OCI-M1 (cell line): ENCODE measurements around the gene EFCAB14.
"Not testable (repeated sequence)": the region's sequence is repeated elsewhere in the genome, so short reads cannot be mapped to it uniquely, and the experiment has no call there.

Source experiments
- DNase-seq: peaks from one replicate; lab custom pipeline; 2025; lab: John Stamatoyannopoulos, UW

The EFCAB14 gene

DNA sequence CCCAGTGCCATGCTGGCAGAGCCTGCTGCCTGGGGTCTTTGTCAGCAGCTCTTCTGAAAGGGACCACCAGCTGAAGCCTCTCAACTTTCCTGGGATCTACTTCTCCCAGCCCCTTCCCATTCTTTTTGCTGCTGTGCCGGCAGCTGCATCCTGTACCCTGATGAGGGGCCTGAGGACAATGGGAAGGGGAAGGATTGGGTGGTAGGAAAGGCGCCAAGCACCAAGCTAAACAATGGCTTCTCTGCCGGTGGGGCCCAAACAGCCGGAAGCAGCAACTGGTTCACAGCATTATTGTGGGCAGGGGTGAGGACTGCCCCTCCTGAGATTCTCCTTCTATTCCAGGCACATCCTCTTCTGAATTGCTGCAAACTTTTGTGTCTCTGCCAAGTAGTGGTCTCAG, 5.0 kb upstream of the EFCAB14 start:
- no peak for DNase-seq

DNA sequence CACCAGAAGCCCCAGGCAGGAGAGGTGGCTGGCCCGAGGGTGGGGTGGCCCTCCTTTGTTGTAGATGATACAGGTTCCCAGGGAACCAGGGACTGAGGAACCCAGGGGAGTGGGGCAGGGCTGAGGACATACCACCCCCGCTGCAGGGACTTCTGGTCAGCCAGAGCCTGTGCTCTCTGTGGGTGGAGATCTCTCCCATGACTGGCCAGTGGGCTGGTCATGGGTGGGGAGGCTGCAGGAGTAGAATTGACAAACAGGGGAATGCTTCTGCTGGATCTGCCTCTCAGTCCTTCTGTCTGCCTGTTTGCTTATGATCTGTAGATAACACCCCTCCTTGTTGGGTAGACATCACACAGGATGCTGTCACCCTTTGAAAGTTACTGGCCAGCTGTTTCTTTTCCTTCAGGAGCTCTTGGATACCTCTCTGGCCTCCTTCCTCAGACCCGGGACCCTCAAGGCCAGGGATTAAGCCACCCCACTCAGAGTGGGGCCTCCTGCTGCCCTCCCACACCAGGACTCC, 2.8 kb upstream of the EFCAB14 start:
- no peak for DNase-seq

DNA sequence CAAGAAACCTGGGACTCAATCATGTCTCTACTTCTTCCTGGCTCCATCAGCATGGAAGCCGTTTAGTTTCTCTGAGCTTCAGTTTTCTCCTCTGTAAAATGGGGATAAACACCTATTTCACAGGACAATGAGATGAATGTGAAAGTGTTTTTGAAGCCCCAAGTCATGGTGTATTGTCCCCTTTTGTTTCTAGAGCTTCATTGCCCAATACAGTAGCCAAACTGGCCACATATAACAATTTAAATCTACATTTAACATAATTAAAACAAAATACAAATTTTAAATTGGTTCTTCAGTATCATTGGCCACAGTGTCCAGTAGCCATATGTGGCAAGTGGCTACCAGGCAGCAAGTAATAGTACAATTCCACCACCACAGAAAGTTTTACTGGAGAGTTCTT, 2.3 kb upstream of the EFCAB14 start:
- no peak for DNase-seq

DNA sequence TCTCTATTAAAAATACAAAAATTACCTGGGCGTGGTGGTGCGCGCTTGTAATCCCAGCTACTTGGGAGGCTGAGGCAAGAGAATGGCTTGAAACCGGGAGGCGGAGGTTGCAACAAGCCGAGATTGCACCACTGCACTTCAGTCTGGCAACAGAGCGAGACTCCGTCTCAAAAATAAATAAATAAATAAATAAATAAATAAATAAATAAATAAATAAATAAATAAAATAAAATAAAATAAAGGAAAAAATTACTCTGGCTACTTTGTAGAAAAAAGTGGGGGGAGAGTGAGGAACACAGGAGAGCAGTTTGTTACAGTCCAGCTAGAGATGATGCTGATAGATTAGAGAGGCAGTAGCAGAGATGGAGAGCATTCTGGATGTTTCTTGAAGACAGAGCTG, 1.4 kb upstream of the EFCAB14 start:
- not testable (repeated sequence) for DNase-seq

DNA sequence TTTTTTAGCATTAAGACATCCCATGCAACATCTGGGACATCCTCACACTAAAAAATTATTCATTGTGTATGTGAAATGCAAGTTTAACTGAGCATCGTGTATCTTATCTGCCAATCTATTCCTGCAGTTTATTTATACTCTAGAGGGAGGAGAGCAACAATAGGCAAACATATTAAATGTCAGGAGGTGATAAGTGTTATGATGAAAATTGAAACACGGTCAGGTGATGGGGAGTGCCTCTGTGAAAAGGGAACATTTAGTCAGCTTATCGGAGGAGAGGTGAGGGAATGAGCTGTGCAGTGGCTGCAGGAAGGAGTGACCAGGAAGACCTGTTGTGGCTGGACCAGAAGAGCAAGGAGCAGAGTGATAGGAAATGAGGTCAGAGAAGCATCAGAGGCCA, 775 bp upstream of the EFCAB14 start:
- DNase-seq: peak; percentile 58

DNA sequence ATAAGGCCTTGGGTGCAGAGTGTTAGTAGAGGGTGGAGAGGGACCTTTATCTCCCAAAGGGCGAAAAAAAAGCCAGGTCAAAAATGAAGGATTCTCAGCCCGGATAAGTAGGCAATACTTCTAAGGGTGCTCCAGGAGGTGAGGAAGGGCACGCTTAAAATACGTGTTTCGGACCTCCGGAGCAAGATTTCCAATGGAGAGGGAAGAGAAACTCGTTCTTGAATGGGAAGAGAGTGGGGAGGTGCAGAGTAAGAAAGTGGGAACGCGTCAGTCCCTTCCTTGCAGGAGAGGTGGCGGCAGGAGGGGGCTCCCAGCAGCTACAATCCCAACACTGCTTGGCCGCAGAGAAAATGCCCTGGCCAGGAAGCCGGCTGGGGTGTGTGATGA, 581 bp downstream of the EFCAB14 start:
- no peak for DNase-seq

DNA sequence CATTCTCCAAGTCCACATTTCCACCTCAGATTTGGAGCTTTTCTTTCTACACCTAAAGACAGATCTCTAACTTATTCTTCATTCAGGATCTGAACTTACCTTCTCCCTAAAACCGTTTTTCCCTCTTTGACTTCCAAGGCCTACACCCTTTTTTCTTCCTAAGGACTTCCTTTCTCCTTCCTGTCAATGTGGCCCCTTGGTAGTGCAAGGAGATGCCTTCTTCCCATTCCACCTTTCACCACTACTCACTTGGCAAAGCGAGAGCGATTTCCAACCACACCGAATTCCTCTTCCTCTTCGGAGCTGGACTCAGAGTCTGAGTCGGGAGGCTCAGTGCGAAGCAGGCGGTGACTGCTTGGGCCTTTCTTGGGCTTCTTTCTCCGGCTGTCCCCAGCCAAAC, 1.3 kb downstream of the EFCAB14 start:
- DNase-seq: no peak

DNA sequence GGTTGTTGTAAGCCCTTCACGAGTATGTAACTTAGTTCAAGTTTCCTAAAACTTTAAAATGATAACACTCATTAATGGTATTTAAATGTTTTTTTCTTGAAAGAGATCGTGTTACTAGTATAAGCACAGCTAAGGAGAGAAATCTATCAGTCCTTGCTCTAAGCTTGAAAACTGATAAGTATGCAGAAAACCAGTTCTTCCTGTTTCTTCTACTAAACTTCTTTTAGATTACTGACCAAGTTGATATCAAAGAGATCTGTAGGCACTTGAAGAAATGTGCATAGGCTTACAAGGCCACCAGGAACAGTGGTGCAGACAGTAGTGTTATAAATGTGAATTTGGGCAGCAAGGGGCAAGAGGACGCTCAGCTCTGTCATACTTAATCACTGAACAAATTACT, 3.9 kb downstream of the EFCAB14 start:
- peak; percentile 40 for DNase-seq

DNA sequence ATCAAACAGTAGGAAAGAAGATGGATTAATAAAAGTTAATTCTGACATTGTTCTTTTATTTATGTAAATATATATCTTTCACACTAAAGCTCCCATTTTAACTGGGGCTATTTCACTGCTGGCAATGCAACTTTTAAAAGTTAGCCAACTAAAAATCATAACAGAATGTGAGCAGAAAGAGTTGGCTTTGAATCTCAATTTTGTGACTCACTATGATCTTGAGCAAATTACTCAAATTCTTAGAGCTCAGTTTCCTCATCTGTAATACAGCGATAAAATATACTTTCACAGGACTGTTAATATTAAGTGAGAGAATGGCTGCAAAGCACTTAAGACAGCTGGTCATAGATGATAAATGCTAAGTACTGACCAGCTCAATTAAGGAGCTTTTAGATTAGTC, 10.8 kb downstream of the EFCAB14 start:
- no peak for DNase-seq

DNA sequence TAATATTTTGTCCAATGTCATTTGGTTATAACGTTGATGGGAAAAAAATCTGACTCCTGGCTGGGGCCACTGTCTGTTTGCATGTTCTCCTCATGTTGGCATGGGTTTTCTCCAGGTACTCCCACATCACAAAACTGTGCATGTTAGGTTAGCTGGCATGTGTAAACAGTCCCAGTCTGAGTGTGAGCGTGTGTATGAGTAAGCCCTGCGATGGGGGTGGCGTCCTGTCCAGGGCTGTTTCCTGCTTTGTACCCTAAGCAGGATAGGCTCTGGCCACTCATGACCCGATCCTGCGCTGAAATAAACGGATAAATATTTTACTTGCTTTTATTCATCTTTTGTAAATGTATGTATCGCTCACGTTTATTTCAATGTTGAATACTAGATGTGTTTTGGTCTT, 13.5 kb downstream of the EFCAB14 start:
- no peak for DNase-seq

DNA sequence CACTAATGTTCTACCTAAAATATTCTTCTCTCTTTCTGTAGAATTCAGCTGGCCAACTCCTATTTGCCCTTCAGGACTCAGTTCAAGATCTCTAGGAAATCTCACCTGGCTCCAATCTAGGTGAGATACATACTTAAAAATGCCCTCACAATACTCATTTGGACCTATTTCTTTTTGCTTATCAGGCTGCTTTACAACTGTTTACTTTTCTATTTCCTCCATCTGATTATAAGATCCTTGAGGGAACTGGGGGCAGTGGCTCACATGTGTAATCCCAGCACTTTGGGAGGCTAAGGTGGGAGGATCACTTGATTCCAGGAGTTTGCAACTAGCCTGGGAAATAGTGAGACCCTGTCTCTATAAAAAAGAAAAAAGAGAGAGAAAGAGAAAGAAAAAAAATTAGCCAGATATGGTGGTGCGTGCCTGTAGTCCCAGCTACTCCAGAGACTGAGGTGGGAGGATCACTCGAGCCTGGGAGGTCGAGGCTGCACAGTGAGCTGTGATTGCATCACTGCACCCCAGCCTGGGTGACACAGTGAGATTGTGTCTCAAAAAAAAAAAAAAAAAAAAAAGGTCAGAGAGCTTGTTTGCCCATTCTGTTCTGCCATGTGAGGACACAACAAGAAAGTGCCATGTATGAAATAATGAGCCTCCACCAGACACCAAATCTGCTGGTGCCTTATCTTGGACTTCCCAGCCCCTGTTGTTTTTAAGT, 14.8 kb downstream of the EFCAB14 start:
- no peak for DNase-seq

DNA sequence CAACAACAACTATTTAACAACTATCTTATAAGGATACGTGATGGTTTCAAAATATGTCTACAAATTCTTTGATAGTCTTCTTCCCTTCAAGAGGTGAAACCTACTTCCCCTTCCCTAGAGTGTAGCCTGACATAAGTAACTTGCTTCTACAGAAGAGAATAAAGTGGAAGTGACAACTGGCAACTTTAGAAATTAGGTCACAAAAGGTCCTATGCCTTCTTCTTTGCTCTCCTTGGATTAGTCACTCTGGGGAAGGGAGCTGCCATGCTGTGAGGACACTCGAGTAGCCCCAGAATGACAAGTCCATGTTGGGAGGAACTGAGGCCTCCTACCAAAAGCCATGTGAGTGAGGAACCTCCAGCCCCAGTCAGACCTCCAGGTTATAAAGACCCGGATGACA, 19.2 kb downstream of the EFCAB14 start:
- DNase-seq: peak; percentile 17

DNA sequence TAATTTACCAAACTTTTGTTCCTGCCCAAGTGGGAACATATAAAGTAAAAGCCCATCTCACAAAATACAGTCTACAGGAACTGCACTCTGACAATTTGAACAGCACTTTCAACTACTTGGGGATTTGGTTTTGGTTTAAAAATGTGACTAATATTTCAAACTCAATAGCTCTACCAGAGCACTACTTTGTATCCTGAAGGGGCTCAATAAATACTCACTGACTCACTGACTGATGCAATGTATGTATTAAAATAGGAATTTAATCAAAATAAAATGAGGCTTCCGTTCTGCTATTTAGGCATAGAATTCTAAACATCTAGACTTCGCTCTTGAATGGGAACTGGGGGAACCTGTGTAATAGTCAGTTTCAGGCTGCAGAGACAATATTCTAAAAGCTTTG, 21.9 kb downstream of the EFCAB14 start:
- DNase-seq: no peak

DNA sequence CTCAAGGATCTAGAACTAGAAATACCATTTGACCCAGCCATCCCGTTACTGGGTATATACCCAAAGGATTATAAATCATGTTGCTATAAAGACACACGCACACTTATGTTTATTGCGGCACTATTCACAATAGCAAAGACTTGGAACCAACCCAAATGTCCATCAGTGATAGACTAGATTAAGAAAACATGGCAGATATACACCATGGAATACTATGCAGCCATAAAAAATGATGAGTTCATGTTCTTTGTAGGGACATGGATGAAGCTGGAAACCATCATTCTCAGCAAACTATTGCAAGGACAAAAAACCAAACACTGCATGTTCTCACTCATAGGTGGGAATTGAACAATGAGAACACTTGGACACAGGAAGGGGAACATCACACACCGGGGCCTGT, 24.2 kb downstream of the EFCAB14 start:
- not testable (repeated sequence) for DNase-seq

DNA sequence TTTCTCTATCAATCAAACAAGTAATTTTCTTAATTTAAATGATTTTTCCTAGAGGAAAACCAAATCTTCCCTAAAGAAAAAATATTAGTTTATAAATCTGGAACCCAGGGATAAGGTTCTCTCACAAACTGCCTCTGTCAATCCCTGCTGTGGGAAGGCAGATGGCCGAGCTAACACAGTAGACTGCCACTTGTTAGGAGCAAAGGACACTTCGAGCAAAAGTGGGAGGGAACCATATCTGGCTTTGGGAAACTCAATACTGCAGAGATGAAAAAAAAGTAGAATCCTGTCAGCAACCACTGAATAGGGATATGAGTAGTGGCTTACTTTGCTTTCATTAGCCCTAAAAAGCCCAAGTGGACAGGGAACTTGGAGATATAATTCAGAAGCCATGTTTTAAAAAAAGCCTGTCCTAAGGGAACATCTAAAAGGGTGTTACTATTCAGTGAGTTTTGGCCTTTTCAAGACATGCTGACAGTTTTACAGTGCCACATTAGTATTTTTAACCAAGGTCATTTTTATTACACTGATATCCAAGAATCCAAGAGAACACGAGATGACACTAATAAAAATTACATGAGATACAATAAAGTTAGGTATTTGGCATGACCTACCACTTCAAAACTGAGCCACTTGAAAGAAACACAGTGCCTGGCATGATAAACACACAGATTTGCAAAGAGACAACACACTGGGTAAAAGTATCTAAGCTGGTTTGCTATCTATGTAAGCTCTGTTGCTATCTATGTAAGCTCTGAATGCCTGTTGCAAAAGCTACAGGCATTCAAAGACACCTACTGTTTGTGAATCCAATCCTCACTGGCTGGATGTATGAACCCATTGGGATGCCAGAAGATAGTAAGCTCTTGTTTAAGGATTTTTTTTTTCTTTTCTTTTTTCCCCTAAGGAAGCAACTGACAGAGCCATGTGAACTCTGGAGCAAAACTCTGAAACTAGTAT, 25.8 kb downstream of the EFCAB14 start:
- no peak for DNase-seq

DNA sequence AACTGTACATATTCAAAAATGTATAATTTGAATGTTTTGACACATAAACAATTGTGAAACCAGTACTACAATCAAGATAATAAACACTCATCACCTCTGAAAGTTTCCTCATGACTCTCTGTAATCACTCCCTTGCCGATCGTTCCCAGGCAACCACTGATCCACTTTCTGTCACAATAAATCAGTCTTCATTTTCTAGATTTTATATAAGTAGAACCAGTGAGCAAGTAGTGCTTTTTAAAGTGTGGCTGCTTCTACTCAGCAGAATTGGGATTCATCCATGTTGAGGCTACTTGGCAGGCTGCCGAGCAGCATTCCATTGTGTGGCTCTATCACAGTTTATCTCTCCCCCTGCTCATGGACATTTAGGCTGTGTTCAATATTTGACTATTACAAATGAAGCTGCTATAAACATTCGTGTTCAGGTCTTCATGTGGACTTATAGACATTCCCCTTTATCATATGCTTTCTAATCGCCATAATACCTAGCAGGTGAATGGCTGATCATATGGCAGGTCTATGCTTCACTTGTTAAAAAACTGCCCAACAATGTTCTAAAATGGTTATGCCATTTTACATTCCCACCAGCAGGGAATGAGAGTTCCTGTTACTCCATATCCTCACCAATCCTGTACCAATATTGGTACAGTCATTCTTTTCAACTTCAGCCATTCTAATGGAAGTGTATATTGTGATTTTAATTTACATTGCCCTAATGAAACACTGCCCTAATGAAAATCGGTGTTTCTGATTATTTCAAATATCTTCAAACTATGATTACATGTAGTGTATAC, 26.7 kb downstream of the EFCAB14 start:
- DNase-seq: no peak

DNA sequence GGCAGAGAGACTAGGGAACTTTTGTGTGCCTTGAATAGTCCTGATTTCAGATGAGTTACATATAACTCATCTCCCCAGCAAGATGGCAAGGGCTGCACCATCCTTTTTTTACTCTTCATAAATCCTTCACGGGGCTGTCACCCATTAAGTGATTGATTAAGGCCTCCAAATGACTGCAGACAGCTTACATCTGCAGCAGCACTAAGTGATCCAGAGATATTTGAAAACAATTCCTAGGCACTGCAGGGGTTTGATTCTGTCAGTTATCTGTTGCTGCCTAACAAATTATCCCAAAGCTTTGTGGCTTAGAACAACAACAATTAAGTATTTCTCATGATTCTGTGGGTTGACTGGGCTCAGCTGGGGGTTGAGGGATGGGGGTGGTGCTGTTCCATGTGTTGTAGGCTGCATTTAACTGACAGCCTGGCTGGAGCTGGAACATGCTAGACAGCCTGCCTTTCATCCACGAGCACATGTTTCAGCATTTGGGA, 27.9 kb downstream of the EFCAB14 start:
- DNase-seq: no peak

DNA sequence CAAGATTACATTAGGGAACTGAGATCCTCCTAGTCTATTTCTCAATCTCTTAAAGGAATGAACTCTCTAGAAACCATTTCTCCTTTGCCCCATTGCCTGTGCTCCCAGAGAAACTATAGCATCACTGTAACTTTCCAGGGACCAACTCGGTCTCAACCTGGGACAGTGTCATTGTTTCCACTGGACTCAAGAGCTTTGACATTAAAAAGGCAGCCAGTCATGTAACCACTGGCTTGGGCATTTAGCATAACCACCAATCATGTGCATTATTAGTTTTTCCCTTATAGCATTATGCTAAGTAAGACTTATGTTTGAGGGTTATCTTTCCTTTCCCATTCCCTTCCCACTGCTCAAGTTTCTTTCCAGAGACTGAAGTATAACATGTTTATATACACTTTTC, 29.0 kb downstream of the EFCAB14 start:
- no peak for DNase-seq

DNA sequence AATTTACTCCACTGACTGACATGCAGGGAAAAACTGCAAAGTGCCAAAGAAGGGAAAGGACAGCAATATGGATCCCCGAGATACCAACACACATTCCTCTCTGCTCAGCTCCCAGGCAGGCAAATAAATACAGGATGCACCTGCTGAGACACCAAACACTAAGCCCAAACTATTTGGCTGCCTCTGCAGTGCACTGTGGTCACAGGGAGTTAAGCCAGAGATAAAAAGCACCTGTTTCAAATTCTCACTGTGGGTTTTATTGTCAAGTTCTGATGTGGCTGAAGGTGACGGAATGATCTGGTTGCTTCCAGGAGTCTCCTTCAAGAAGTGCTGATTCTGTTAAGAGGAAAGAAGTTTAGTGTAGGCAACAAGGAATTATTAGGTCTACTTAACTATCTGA, 29.6 kb downstream of the EFCAB14 start:
- no peak for DNase-seq

DNA sequence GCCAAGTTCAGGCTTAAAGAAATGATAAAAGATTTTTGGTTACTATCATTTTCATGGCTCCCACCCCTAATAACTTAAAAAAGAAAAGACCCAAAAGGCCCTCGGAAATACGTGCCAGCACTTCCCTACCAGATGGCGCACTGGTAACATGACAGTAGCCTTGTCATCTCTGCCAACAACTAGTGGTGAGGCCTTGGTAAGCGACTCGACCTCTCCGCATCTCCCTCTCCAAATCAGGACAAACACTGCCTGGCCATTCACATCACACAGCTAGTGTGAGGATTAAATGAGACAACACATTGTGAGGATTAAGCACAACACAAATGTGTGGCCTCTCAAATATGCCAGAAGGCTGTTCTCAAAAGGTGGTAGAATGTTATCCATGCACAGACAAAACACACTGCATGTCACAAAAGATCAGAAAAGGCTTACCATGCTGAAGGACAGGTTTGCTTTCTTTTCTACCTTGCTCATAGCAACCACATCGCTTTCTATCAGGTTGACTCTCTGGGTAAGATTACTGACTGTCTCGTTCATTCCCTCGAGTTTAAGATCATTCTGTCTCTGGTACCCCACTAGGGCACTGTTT, 30.9 kb downstream of the EFCAB14 start:
- no peak for DNase-seq

DNA sequence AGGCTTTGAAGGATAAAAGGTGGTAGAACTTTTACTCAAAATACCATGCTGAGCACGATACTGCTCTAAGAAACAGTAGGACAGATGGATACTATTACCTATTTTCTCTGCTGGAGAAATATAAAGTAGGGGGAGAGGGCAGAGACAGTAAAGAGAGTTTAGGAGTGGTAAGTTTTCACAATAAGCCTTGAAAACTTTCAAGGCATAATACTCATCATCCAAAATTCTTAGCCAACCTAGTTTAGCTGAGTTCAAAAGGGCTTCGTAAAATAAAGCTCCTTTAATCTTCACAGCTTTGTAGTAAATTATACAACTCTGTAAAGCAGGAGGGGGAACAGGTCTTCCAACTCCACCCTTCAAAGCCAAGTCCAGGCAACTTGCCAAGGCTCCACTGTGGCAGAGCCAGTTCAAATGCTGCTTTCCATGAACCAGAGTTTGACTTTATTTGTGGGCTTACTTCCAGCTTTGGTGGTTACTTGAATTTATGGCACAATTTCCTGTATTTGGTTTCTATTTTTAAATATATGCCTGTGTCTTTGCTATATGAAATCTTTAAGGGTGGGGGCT, 31.7 kb downstream of the EFCAB14 start:
- DNase-seq: no peak
